ENCODE results near the gene IREB2. TPM values are rescaled to one million over a fixed set of nuclear protein-coding genes. Genes with fewer than 3 reads are reported as not detected.

Gene IREB2
- total and polyA plus RNA-seq, 2 experiments from 2014 or later = 23.4 to 68.4 TPM

DNA sequence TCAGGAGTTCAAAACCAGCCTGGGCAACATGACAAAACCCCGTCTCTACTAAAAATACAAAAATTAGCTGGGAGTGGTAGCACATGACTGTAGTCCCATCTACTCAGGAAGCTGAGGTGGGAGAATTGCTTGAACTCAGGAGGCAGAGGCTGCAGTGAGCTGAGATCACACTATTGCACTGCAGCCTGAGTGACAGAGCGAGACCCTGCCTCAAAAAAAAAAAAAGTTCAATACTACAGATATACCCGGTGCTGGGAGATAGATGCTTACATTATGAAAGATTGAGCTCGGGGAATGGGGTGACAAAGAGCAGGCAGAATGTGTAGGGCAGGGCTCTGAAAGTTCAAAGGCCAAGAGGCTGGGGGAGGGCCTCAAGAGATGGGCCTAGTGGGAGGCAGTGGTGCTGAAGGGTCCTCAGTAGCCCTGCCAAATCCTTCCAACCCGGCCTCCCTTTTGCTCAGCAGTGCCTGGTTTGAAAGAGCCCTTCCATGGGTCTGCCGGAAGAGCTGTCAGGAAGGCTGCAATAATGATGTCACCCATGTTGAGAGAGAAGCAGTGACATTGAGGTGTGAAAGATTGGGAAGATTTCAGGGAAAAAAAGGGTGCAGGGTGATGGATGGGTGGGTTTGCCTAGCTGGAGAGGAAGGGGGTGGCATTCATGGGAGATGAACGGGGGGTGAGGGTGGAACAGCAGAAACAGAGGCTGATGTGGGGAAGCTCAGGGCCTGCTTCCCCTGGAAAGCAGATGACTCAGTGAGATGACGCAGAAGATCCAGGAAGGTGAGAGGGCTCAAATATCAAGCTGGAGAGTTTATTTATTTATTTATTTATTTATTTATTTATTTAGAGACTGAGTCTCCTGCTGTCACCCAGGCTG is 20.0 kb upstream of the IREB2 start:
- no peaks in the 10 kb centered on the region for H3K9me3 Mint-ChIP-seq
- H3K27ac Mint-ChIP-seq = no peak overlapping the region
- H3K27me3 ChIP-seq (ENCODE audit: insufficient read depth) = no peaks in the 10 kb centered on the region
- no peak for TF ChIP-seq STAT1 (IDR thresholded peaks at IDR 0.05; ENCODE audit: unreplicated experiment)
- no peak for TF ChIP-seq CREB1 (CRISPR knock-in tag; IDR thresholded peaks at IDR 0.05; ENCODE audit: low read depth)
- TF ChIP-seq, protein P1, sequence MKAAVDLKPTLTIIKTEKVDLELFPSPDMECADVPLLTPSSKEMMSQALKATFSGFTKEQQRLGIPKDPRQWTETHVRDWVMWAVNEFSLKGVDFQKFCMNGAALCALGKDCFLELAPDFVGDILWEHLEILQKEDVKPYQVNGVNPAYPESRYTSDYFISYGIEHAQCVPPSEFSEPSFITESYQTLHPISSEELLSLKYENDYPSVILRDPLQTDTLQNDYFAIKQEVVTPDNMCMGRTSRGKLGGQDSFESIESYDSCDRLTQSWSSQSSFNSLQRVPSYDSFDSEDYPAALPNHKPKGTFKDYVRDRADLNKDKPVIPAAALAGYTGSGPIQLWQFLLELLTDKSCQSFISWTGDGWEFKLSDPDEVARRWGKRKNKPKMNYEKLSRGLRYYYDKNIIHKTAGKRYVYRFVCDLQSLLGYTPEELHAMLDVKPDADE (IDR thresholded peaks at IDR 0.05) = no peak
- no peak for TF ChIP-seq ZNF462 (CRISPR knock-in tag; IDR thresholded peaks at IDR 0.05)
- TF ChIP-seq NANOG (IDR thresholded peaks at IDR 0.05; ENCODE audit: borderline replicate concordance) = no peak
- no peak for TF ChIP-seq JUNB (IDR thresholded peaks at IDR 0.05; ENCODE audit: unreplicated experiment)
- no peak for TF ChIP-seq EZH2phosphoT487 (IDR thresholded peaks at IDR 0.05; ENCODE audit: unreplicated experiment)
- no peak for TF ChIP-seq ZNF114 (CRISPR knock-in tag; IDR thresholded peaks at IDR 0.05)
- TF ChIP-seq POLR2AphosphoS5 (IDR thresholded peaks at IDR 0.05; ENCODE audit: low read depth) = no peak
- no peak for TF ChIP-seq ZNF331 (CRISPR knock-in tag; IDR thresholded peaks at IDR 0.05; ENCODE audit: low read depth)
- no peak for TF ChIP-seq CTCF (conservative IDR thresholded peaks at IDR 0.05; ENCODE audit: low read depth in 2 of 2)
- TF ChIP-seq, protein P2, sequence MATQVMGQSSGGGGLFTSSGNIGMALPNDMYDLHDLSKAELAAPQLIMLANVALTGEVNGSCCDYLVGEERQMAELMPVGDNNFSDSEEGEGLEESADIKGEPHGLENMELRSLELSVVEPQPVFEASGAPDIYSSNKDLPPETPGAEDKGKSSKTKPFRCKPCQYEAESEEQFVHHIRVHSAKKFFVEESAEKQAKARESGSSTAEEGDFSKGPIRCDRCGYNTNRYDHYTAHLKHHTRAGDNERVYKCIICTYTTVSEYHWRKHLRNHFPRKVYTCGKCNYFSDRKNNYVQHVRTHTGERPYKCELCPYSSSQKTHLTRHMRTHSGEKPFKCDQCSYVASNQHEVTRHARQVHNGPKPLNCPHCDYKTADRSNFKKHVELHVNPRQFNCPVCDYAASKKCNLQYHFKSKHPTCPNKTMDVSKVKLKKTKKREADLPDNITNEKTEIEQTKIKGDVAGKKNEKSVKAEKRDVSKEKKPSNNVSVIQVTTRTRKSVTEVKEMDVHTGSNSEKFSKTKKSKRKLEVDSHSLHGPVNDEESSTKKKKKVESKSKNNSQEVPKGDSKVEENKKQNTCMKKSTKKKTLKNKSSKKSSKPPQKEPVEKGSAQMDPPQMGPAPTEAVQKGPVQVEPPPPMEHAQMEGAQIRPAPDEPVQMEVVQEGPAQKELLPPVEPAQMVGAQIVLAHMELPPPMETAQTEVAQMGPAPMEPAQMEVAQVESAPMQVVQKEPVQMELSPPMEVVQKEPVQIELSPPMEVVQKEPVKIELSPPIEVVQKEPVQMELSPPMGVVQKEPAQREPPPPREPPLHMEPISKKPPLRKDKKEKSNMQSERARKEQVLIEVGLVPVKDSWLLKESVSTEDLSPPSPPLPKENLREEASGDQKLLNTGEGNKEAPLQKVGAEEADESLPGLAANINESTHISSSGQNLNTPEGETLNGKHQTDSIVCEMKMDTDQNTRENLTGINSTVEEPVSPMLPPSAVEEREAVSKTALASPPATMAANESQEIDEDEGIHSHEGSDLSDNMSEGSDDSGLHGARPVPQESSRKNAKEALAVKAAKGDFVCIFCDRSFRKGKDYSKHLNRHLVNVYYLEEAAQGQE (IDR thresholded peaks at IDR 0.05; ENCODE audit: unreplicated experiment) = no peak
- TF ChIP-seq EZH2 (IDR thresholded peaks at IDR 0.05; ENCODE audit: low read depth, unreplicated experiment) = no peak
- peaks cover 4% of the 10 kb centered on the region for H3K27me3 Mint-ChIP-seq (ENCODE audit: insufficient read depth, low read depth, poor library complexity)
- H4K20me1 ChIP-seq (replicated peaks; ENCODE audit: insufficient read depth) = no peaks in the 10 kb centered on the region
- H3K4me2 ChIP-seq = no peak overlapping the region
- H3K36me3 Mint-ChIP-seq (ENCODE audit: low read depth) = no peaks in the 10 kb centered on the region; the same call in 2 of the 3 replicates
- H2AFZ ChIP-seq = no peak overlapping the region
- no peaks in the 10 kb centered on the region for H3K36me3 ChIP-seq (ENCODE audit: insufficient read depth)
- H3K27ac ChIP-seq (ENCODE audit: low read depth) = no peak overlapping the region
- H3K79me2 ChIP-seq (replicated peaks; ENCODE audit: insufficient read depth) = no peaks in the 10 kb centered on the region
- H3K4me1 ChIP-seq (ENCODE audit: insufficient read depth) = no peaks in the 10 kb centered on the region
- no peak overlapping the region for H3K4me3 ChIP-seq
- DNase-seq (ENCODE audit: low spot score) (no peak), ATAC-seq (no peak)
- no peaks in the 10 kb centered on the region for H3F3A ChIP-seq (replicated peaks; ENCODE audit: low read depth)
- peaks cover 9% of the 10 kb centered on the region; the same call in 2 of the 3 replicates for H3K4me1 Mint-ChIP-seq
- no peaks in the 10 kb centered on the region for H3K9me2 ChIP-seq (ENCODE audit: insufficient read depth)
- no peak overlapping the region for H3K4me3 Mint-ChIP-seq

Data from GM23338 (cell line).